WTC11 (cell line): ENCODE results near the gene BACH2.

Experiments
- AR ChIP-seq: fragments of 250-450 bp; sonication (Bioruptor Pico); IDR thresholded peaks from 2 replicates; pipeline ENCODE4 v1.9.0; 2021; ENCODE audit warnings: mild to moderate bottlenecking
- ATF2 ChIP-seq: sonication (generic); formaldehyde crosslinking; IDR thresholded peaks from 2 replicates; pipeline ENCODE4 v1.8.1; 2022; ENCODE audit warnings: low read depth, missing genetic modification reagents, borderline replicate concordance
- CTCF ChIP-seq: fragments of 200-600 bp; IDR thresholded peaks from 2 replicates; pipeline ENCODE4 v1.8.0; 2022; ENCODE audit warnings: antibody characterized with exemption
- E2F1 ChIP-seq: sonication (generic); formaldehyde crosslinking; IDR thresholded peaks from 2 replicates; pipeline ENCODE4 v1.8.0; 2022; ENCODE audit warnings: mild to moderate bottlenecking, missing genetic modification reagents
- FOXP1 ChIP-seq: sonication (generic); formaldehyde crosslinking; IDR thresholded peaks from 2 replicates; pipeline ENCODE4 v1.8.0; 2022; ENCODE audit warnings: missing genetic modification reagents, mild to moderate bottlenecking, moderate library complexity, borderline replicate concordance
- NR1H2 ChIP-seq: sonication (generic); formaldehyde crosslinking; IDR thresholded peaks from 2 replicates; pipeline ENCODE4 v1.9.0; 2021; ENCODE audit warnings: mild to moderate bottlenecking, moderate library complexity, missing genetic modification reagents
- NR3C1 ChIP-seq: sonication (generic); formaldehyde crosslinking; conservative IDR thresholded peaks from 2 replicates; pipeline ENCODE4 v1.8.1; 2023; ENCODE audit warnings: low read depth, mild to moderate bottlenecking, missing genetic modification reagents
- PRDM15 ChIP-seq: sonication (generic); formaldehyde crosslinking; IDR thresholded peaks from 2 replicates; pipeline ENCODE4 v1.8.0; 2022; ENCODE audit warnings: missing genetic modification reagents

- no peak for TF ChIP-seq CTCF
- TF ChIP-seq NR3C1 (CRISPR knock-in tag) = no peak
- no peak for TF ChIP-seq PRDM15 (CRISPR knock-in tag)
- TF ChIP-seq FOXP1 (CRISPR knock-in tag) = peak; percentile 45; the same call in 1 of the 2 replicates
- no peak for TF ChIP-seq ATF2 (CRISPR knock-in tag)
- no peak for TF ChIP-seq E2F1 (CRISPR knock-in tag)
- TF ChIP-seq NR1H2 = no peak
- no peak for TF ChIP-seq AR (CRISPR knock-in tag)
These were observed 648 bp upstream of the BACH2 start for GRCh38 chr6:90297115-90297866.
